ENCODE data around the gene MCAT.
"Not testable (repeated sequence)": the region's sequence is repeated elsewhere in the genome, so short reads cannot be mapped to it uniquely, and the experiment has no call there.

MCAT gene

GRCh38 chr22:43152003-43152356 lies 8.8 kb upstream of the MCAT start:
- peak overlapping the region; percentile 86 for H3K4me3 Mint-ChIP-seq
- H3K27me3 Mint-ChIP-seq = no peaks in the 10 kb centered on the region
- H3K36me3 Mint-ChIP-seq (ENCODE audit: low read depth) = no peaks in the 10 kb centered on the region
- no peaks in the 10 kb centered on the region for H3K9me3 Mint-ChIP-seq
- peak overlapping the region; percentile 65 for H3K27ac Mint-ChIP-seq
- H3K4me1 Mint-ChIP-seq (ENCODE audit: low read depth) = peaks cover 36% of the 10 kb centered on the region

GRCh38 chr22:43151251-43152002 lies 8.2 kb upstream of the MCAT start, which contains the start of gene TSPO:
TSPO (plus strand) TSS chr22:43151559; CDS start chr22:43159239, 7,680 bp downstream.
- peak within 1 kb of the TSS; percentile 86 for H3K4me3 Mint-ChIP-seq
- H3K27me3 Mint-ChIP-seq = no peaks in the 10 kb centered on the region
- no peaks in the 10 kb centered on the region for H3K9me3 Mint-ChIP-seq
- H3K4me1 Mint-ChIP-seq (ENCODE audit: low read depth) = peaks cover 37% of the 10 kb centered on the region
- H3K36me3 Mint-ChIP-seq (ENCODE audit: low read depth) = no peaks in the 10 kb centered on the region
- H3K27ac Mint-ChIP-seq = peak within 1 kb of the TSS; percentile 87

GRCh38 chr22:43150731-43151206 lies 7.6 kb upstream of the MCAT start:
- Mint-ChIP-seq H3K27me3 (no peaks in the 10 kb centered on the region), H3K4me1 (ENCODE audit: low read depth) (peaks cover 33% of the 10 kb centered on the region), H3K27ac (peak overlapping the region; percentile 87), H3K36me3 (ENCODE audit: low read depth) (no peaks in the 10 kb centered on the region), H3K9me3 (no peaks in the 10 kb centered on the region), H3K4me3 (peak overlapping the region; percentile 85)

GRCh38 chr22:43148581-43148980 lies 5.4 kb upstream of the MCAT start:
- H3K36me3 Mint-ChIP-seq (ENCODE audit: low read depth) = no peaks in the 10 kb centered on the region
- no peaks in the 10 kb centered on the region for H3K27me3 Mint-ChIP-seq
- H3K9me3 Mint-ChIP-seq = no peaks in the 10 kb centered on the region
- peaks cover 35% of the 10 kb centered on the region for H3K4me1 Mint-ChIP-seq (ENCODE audit: low read depth)
- no peak overlapping the region for H3K27ac Mint-ChIP-seq
- H3K4me3 Mint-ChIP-seq = no peak overlapping the region

GRCh38 chr22:43147821-43148220 lies 4.6 kb upstream of the MCAT start:
- Mint-ChIP-seq H3K9me3 (no peaks in the 10 kb centered on the region), H3K4me1 (ENCODE audit: low read depth) (peaks cover 35% of the 10 kb centered on the region), H3K27ac (peak overlapping the region; percentile 67), H3K36me3 (ENCODE audit: low read depth) (no peaks in the 10 kb centered on the region), H3K4me3 (no peak overlapping the region), H3K27me3 (no peaks in the 10 kb centered on the region)

- not testable (repeated sequence) for H3K9me3 Mint-ChIP-seq; H3K36me3 Mint-ChIP-seq (ENCODE audit: low read depth); H3K27me3 Mint-ChIP-seq; H3K27ac Mint-ChIP-seq; H3K4me3 Mint-ChIP-seq
- peaks cover 38% of the 10 kb centered on the region for H3K4me1 Mint-ChIP-seq (ENCODE audit: low read depth)
Observed at GRCh38 chr22:43146332-43146731, 3.1 kb upstream of the MCAT start.

GRCh38 chr22:43145371-43145770 lies 2.2 kb upstream of the MCAT start:
- not testable (repeated sequence) for H3K9me3 Mint-ChIP-seq; H3K36me3 Mint-ChIP-seq (ENCODE audit: low read depth); H3K4me3 Mint-ChIP-seq; H3K27me3 Mint-ChIP-seq; H3K27ac Mint-ChIP-seq
- H3K4me1 Mint-ChIP-seq (ENCODE audit: low read depth) = peaks cover 42% of the 10 kb centered on the region

GRCh38 chr22:43144949-43145348 lies 1.8 kb upstream of the MCAT start:
- Mint-ChIP-seq H3K36me3 (ENCODE audit: low read depth) (peaks cover 9% of the 10 kb centered on the region), H3K27ac (peak overlapping the region; percentile 21), H3K9me3 (no peaks in the 10 kb centered on the region), H3K4me3 (no peak overlapping the region), H3K27me3 (no peaks in the 10 kb centered on the region), H3K4me1 (ENCODE audit: low read depth) (peaks cover 42% of the 10 kb centered on the region)

GRCh38 chr22:43136801-43137200 lies 6.4 kb downstream of the MCAT start:
- no peaks in the 10 kb centered on the region for H3K9me3 Mint-ChIP-seq
- no peaks in the 10 kb centered on the region for H3K27me3 Mint-ChIP-seq
- H3K36me3 Mint-ChIP-seq (ENCODE audit: low read depth) = peaks cover 50% of the 10 kb centered on the region
- H3K27ac Mint-ChIP-seq = no peak overlapping the region
- H3K4me3 Mint-ChIP-seq = no peak overlapping the region
- H3K4me1 Mint-ChIP-seq (ENCODE audit: low read depth) = peaks cover 16% of the 10 kb centered on the region

- peaks cover 11% of the 10 kb centered on the region for H3K4me1 Mint-ChIP-seq (ENCODE audit: low read depth)
- peak overlapping the region; percentile 8 for H3K27ac Mint-ChIP-seq
- no peaks in the 10 kb centered on the region for H3K27me3 Mint-ChIP-seq
Observed at GRCh38 chr22:43136255-43136654, 6.9 kb downstream of the MCAT start.

GRCh38 chr22:43135565-43135964 lies 7.6 kb downstream of the MCAT start:
- Mint-ChIP-seq H3K27ac (peak overlapping the region; percentile 8), H3K4me1 (ENCODE audit: low read depth) (peaks cover 4% of the 10 kb centered on the region), H3K36me3 (ENCODE audit: low read depth) (peaks cover 48% of the 10 kb centered on the region)

More at GRCh38 chr22:43136255-43136654, 6.9 kb downstream of the MCAT start:
- H3K4me3 Mint-ChIP-seq = no peak overlapping the region
- no peaks in the 10 kb centered on the region for H3K9me3 Mint-ChIP-seq
- H3K36me3 Mint-ChIP-seq (ENCODE audit: low read depth) = peaks cover 51% of the 10 kb centered on the region

GRCh38 chr22:43134553-43134952 lies 8.6 kb downstream of the MCAT start:
- no peaks in the 10 kb centered on the region for H3K27me3 Mint-ChIP-seq
- no peak overlapping the region for H3K27ac Mint-ChIP-seq
- no peaks in the 10 kb centered on the region for H3K9me3 Mint-ChIP-seq
- peaks cover 3% of the 10 kb centered on the region for H3K4me1 Mint-ChIP-seq (ENCODE audit: low read depth)
- no peak overlapping the region for H3K4me3 Mint-ChIP-seq
- peaks cover 40% of the 10 kb centered on the region for H3K36me3 Mint-ChIP-seq (ENCODE audit: low read depth)

More at GRCh38 chr22:43135565-43135964, 7.6 kb downstream of the MCAT start:
- Mint-ChIP-seq H3K9me3 (no peaks in the 10 kb centered on the region), H3K27me3 (no peaks in the 10 kb centered on the region), H3K4me3 (no peak overlapping the region)

- no peaks in the 10 kb centered on the region for H3K9me3 Mint-ChIP-seq
Observed at GRCh38 chr22:43133401-43133800, 9.8 kb downstream of the MCAT start.

GRCh38 chr22:43131773-43132501 lies 11.3 kb downstream of the MCAT start:
- Mint-ChIP-seq H3K9me3 (no peaks in the 10 kb centered on the region), H3K4me1 (ENCODE audit: low read depth) (peaks cover 10% of the 10 kb centered on the region), H3K4me3 (no peak overlapping the region), H3K27ac (no peak overlapping the region), H3K27me3 (no peaks in the 10 kb centered on the region), H3K36me3 (ENCODE audit: low read depth) (peaks cover 34% of the 10 kb centered on the region)

More at GRCh38 chr22:43133401-43133800, 9.8 kb downstream of the MCAT start:
- H3K4me1 Mint-ChIP-seq (ENCODE audit: low read depth) = no peaks in the 10 kb centered on the region
- peaks cover 34% of the 10 kb centered on the region for H3K36me3 Mint-ChIP-seq (ENCODE audit: low read depth)
- no peak overlapping the region for H3K4me3 Mint-ChIP-seq
- H3K27ac Mint-ChIP-seq = no peak overlapping the region
- no peaks in the 10 kb centered on the region for H3K27me3 Mint-ChIP-seq
